Lower leg skin (tissue), 3 donors: Measurements from ENCODE around the gene CMIP.

Experiments used
- CTCF ChIP-seq, 3 donors: fragments of 450-650 bp; IDR thresholded peaks; one replicate each; pipeline ENCODE4 v1.5.1; 2016; ENCODE audit warnings: antibody characterized with exemption in 3 of 3, mild to moderate bottlenecking in 3 of 3, moderate library complexity in 2 of 3
- POLR2A ChIP-seq, 2 donors: fragments of 450-650 bp; IDR thresholded peaks; one replicate each; pipeline ENCODE4 v1.6.1; 2016 to 2017; ENCODE audit warnings: antibody characterized with exemption in 2 of 2, mild to moderate bottlenecking in 1 of 2, moderate library complexity in 1 of 2

- TF ChIP-seq CTCF (IDR thresholded peaks at IDR 0.05) (no peak), POLR2A (IDR thresholded peaks at IDR 0.05) (no peak)
These were observed 36.1 kb upstream of the CMIP start for GRCh38 chr16:81408409-81408950.
